HCT116 (cell line): ENCODE results near the gene SLC46A3. TPM values are rescaled to one million over a fixed set of nuclear protein-coding genes. Genes with fewer than 3 reads are reported as not detected.

Experiments
- ATAC-seq: fragments of 200-7000 bp; cut with Tn5 transposase; 2 replicates; pipeline ENCODE4 v1.9.1; 2020; ENCODE audit warnings: mild to moderate bottlenecking, moderate library complexity
- BruUV-seq: library from RNA; stranded (reverse); fragments of 400-500 nt; replicated peaks from 2 replicates; lab custom pipeline; 2021; lab: Mats Ljungman, UMichigan
- CTCF ChIA-PET: fragments of 300-600 bp; sonication (Branson Sonifier 250); formaldehyde crosslinking; loops from one replicate; lab custom pipeline; 2021; ENCODE audit warnings: antibody characterized with exemption; lab: Charles Lee
- POLR2A ChIA-PET: fragments of 300-600, 350-600 bp; sonication (Branson Sonifier 250); formaldehyde crosslinking; loops from one replicate; lab custom pipeline; 2021; ENCODE audit warnings: antibody characterized with exemption; lab: Charles Lee
- RAD21 ChIA-PET, 2 experiments: fragments of 300-600 bp; sonication (Branson Sonifier 250); formaldehyde crosslinking; loops; one replicate each; lab custom pipeline; 2023; ENCODE audit warnings: low total read pairs in 2 of 2; ENCODE audit not compliant: uncharacterized antibody in 2 of 2, unreplicated experiment in 2 of 2, low non-redundant PET in 1 of 2; lab: Charles Lee
- DNase-seq: peaks from one replicate; pipeline ENCODE4 v3.0.0-alpha.2; 2010; ENCODE audit warnings: low read depth, low spot score
- H2AFZ ChIP-seq: fragments of 200-600 bp; shearing (Covaris generic), sonication (generic); 2 replicates; pipeline ENCODE4 v1.6.1; 2017; ENCODE audit warnings: low read depth, mixed run types, mixed read lengths, antibody characterized with exemption, low read length; ENCODE audit not compliant: poor library complexity, severe bottlenecking
- H3K27ac ChIP-seq: 2 replicates; pipeline ENCODE4 v1.5.1; 2012; ENCODE audit warnings: low read depth, low read length
- H3K27me3 ChIP-seq: fragments of 200-600 bp; sonication (generic); 2 replicates; pipeline ENCODE4 v1.6.1; 2016; ENCODE audit warnings: mixed run types, low read length, mixed read lengths; ENCODE audit not compliant: insufficient read depth
- H3K36me3 ChIP-seq, 2 experiments: fragments of 200-500 bp in 1 of 2; fragments of 200-600 bp in 1 of 2; sonication (Bioruptor generic) in 1 of 2; sonication (generic) in 1 of 2; 2 replicates each; pipeline versions ENCODE4 v1.5.1 to v1.6.1; 2014 to 2016; ENCODE audit warnings: low read length in 2 of 2, inconsistent platforms in 1 of 2, mixed read lengths in 1 of 2, mixed run types in 1 of 2; ENCODE audit not compliant: insufficient read depth in 2 of 2, control insufficient read depth in 1 of 2
- H3K4me1 ChIP-seq, 2 experiments: fragments of 200-600 bp in 1 of 2; sonication (generic) in 1 of 2; 2 replicates each; pipeline versions ENCODE4 v1.5.1 to v1.6.1; 2012 to 2017; ENCODE audit warnings: low read length in 2 of 2, inconsistent platforms in 1 of 2, mild to moderate bottlenecking in 1 of 2, mixed read lengths in 1 of 2, mixed run types in 1 of 2, moderate library complexity in 1 of 2; ENCODE audit not compliant: insufficient read depth in 2 of 2, control insufficient read depth in 1 of 2
- H3K4me2 ChIP-seq: fragments of 200-600 bp; sonication (generic); 2 replicates; pipeline ENCODE4 v1.6.1; 2017; ENCODE audit warnings: mixed run types, low read length, mixed read lengths
- H3K4me3 ChIP-seq, 2 experiments: fragments of 200-600 bp in 1 of 2; sonication (generic) in 1 of 2; replicated peaks in 1 of 2; 2 replicates each; pipeline ENCODE4 v1.5.1; 2011 to 2016; ENCODE audit warnings: low read length in 2 of 2, control low read depth in 1 of 2, low read depth in 1 of 2, mild to moderate bottlenecking in 1 of 2, mixed read lengths in 1 of 2, mixed run types in 1 of 2
- H3K79me2 ChIP-seq: fragments of 200-600 bp; sonication (generic); 2 replicates; pipeline ENCODE4 v1.6.1; 2017; ENCODE audit warnings: mild to moderate bottlenecking, mixed run types, low read length, moderate library complexity, mixed read lengths; ENCODE audit not compliant: insufficient read depth
- H3K9ac ChIP-seq: fragments of 200-600 bp; sonication (generic); 2 replicates; pipeline ENCODE4 v1.6.1; 2016; ENCODE audit warnings: low read length, mixed read lengths
- H3K9me2 ChIP-seq: fragments of 200-600 bp; sonication (generic), shearing (Covaris generic); 2 replicates; pipeline ENCODE4 v1.6.1; 2017; ENCODE audit warnings: mixed run types, mild to moderate bottlenecking, moderate library complexity; ENCODE audit not compliant: insufficient read depth
- H3K9me3 ChIP-seq, 2 experiments: fragments of 200-500 bp in 1 of 2; fragments of 200-600 bp in 1 of 2; sonication (Bioruptor generic) in 1 of 2; sonication (generic) in 1 of 2; 2 replicates each; pipeline ENCODE4 v1.6.1; 2014 to 2017; ENCODE audit warnings: low read length in 2 of 2, mixed read lengths in 2 of 2, inconsistent platforms in 1 of 2, low read depth in 1 of 2, mild to moderate bottlenecking in 1 of 2, mixed run types in 1 of 2, moderate library complexity in 1 of 2; ENCODE audit not compliant: control insufficient read depth in 1 of 2, insufficient read depth in 1 of 2
- H4K20me1 ChIP-seq: fragments of 200-600 bp; sonication (generic), shearing (Covaris generic); 2 replicates; pipeline ENCODE4 v1.6.1; 2017; ENCODE audit warnings: mixed run types, mild to moderate bottlenecking, moderate library complexity; ENCODE audit not compliant: insufficient read depth
- CBX3 ChIP-seq: IDR thresholded peaks from 2 replicates; pipeline ENCODE4 v1.6.1; 2012; ENCODE audit warnings: low read depth
- CEBPB ChIP-seq: IDR thresholded peaks from 2 replicates; pipeline ENCODE4 v1.6.1; 2012; ENCODE audit warnings: low read depth
- ELF1 ChIP-seq: IDR thresholded peaks from 2 replicates; pipeline ENCODE4 v1.6.1; 2012; ENCODE audit warnings: low read depth, borderline replicate concordance
- EZH2phosphoT487 ChIP-seq: fragments of 200-600 bp; IDR thresholded peaks from 2 replicates; pipeline ENCODE4 v1.6.1; 2018; ENCODE audit warnings: antibody characterized with exemption, borderline replicate concordance
- FOSL1 ChIP-seq: IDR thresholded peaks from 2 replicates; pipeline ENCODE4 v1.6.1; 2012; ENCODE audit warnings: low read depth
- JUND ChIP-seq: IDR thresholded peaks from 2 replicates; pipeline ENCODE4 v1.6.1; 2012
- POLR2A ChIP-seq: IDR thresholded peaks from 2 replicates; pipeline ENCODE4 v1.7.0; 2011; ENCODE audit warnings: borderline replicate concordance; ENCODE audit not compliant: insufficient read depth, insufficient read length; ENCODE audit errors: extremely low read depth
- POLR2AphosphoS5 ChIP-seq: IDR thresholded peaks from 2 replicates; pipeline ENCODE4 v1.6.1; 2011; ENCODE audit warnings: mild to moderate bottlenecking, low read depth, low read length, moderate library complexity
- RAD21 ChIP-seq: IDR thresholded peaks from 2 replicates; pipeline ENCODE4 v1.6.1; 2012; ENCODE audit warnings: low read depth, mild to moderate bottlenecking
- SIN3A ChIP-seq: IDR thresholded peaks from 2 replicates; pipeline ENCODE4 v1.6.1; 2012; ENCODE audit warnings: low read depth
- SP1 ChIP-seq: IDR thresholded peaks from 2 replicates; pipeline ENCODE4 v1.6.1; 2012; ENCODE audit warnings: low read depth
- SRF ChIP-seq: IDR thresholded peaks from 2 replicates; pipeline ENCODE4 v1.6.1; 2012; ENCODE audit warnings: low read depth
- TCF7L2 ChIP-seq: IDR thresholded peaks from 2 replicates; pipeline ENCODE4 v1.7.0; 2011; ENCODE audit warnings: borderline replicate concordance, inconsistent platforms; ENCODE audit not compliant: insufficient read depth, insufficient read length; ENCODE audit errors: extremely low read depth
- YY1 ChIP-seq: IDR thresholded peaks from 2 replicates; pipeline ENCODE4 v1.6.1; 2011; ENCODE audit warnings: low read length, low read depth, moderate library complexity, mild to moderate bottlenecking; ENCODE audit not compliant: insufficient replicate concordance; ENCODE audit errors: extremely low read depth
- ZBTB33 ChIP-seq: IDR thresholded peaks from 2 replicates; pipeline ENCODE4 v1.6.1; 2011; ENCODE audit warnings: mild to moderate bottlenecking, low read length, moderate library complexity; ENCODE audit not compliant: insufficient replicate concordance; ENCODE audit errors: extremely low read depth
- ZFX ChIP-seq: fragments of 450-650 bp; IDR thresholded peaks from 2 replicates; pipeline ENCODE4 v1.6.1; 2017
- ZNF274 ChIP-seq: fragments of 200-500 bp; sonication (Bioruptor generic); IDR thresholded peaks from 2 replicates; pipeline ENCODE4 v1.6.1; 2014; ENCODE audit warnings: mild to moderate bottlenecking, low read depth, low read length, inconsistent platforms
- intact Hi-C: fragments of 100-400 bp; cut with micrococcal nuclease; formaldehyde crosslinking; loops from 2 replicates; pipeline ENCODE4 v1.10.0; 2022
- total RNA-seq: library from RNA; stranded (reverse); gene quantifications from one replicate; pipeline ENCODE4 v1.2.1, GENCODE V29; 2021; ENCODE audit not compliant: unreplicated experiment
- TF ChIP-seq, protein P1 (sequence below), 3 experiments: fragments of 200-600 bp in 1 of 3; sonication (generic) in 1 of 3; IDR thresholded peaks in 2 of 3; conservative IDR thresholded peaks in 1 of 3; 2 replicates each; pipeline ENCODE4 v1.5.1; 2012 to 2017; ENCODE audit warnings: low read depth in 2 of 3, low read length in 2 of 3, antibody characterized with exemption in 1 of 3, borderline replicate concordance in 1 of 3, control low read depth in 1 of 3, mild to moderate bottlenecking in 1 of 3, mixed read lengths in 1 of 3, mixed run types in 1 of 3, moderate library complexity in 1 of 3; ENCODE audit not compliant: insufficient read depth in 1 of 3
- TF ChIP-seq, protein P2 (sequence below): IDR thresholded peaks from 2 replicates; pipeline ENCODE4 v1.6.1; 2012
- TF ChIP-seq, protein P3 (sequence below): IDR thresholded peaks from 2 replicates; pipeline ENCODE4 v1.6.1; 2012

The SLC46A3 gene
- total RNA-seq, 1 experiment from 2014 or later, result 0.93 TPM

DNA sequence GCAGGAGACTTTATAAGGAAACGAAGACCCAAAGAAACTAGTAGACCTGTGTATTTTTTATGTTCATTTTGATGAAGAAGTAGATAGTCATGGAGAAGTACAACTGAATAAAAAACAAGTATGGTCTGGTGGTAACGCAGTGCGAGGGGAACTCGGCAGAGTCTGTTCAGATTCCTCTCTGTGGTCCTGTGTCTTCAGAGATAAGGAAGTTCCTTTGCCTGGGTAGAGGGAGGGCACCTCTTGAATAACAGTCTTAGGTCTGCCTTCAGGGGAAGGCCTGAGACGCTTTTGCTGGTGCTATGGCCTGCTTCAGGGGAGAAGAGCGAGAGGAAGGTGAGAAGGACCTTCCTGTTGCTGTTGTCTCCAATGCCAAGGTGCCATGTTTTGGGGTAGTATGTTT, 25.9 kb upstream of the SLC46A3 start:
- Histone ChIP-seq H3K9ac (no peak overlapping the region), H3K4me2 (no peak overlapping the region), H3K4me1 (no peaks in the 10 kb centered on the region), H3K9me2 (no peaks in the 10 kb centered on the region), H3K27me3 (no peaks in the 10 kb centered on the region), H3K9me3 (no peaks in the 10 kb centered on the region), H3K4me3 (no peak overlapping the region), H4K20me1 (no peaks in the 10 kb centered on the region), H3K27ac (no peak overlapping the region), H3K36me3 (no peaks in the 10 kb centered on the region), H2AFZ (no peak overlapping the region), H3K79me2 (no peaks in the 10 kb centered on the region)
- POLR2A ChIA-PET, result no interaction called here
- CTCF ChIA-PET, result no interaction called here
- RAD21 ChIA-PET, result no interaction called here
- TF ChIP-seq TCF7L2 (no peak), JUND (no peak), ZFX (no peak), EZH2phosphoT487 (no peak), POLR2AphosphoS5 (no peak), POLR2A (no peak), CEBPB (no peak), SRF (no peak), RAD21 (no peak), ELF1 (no peak), SP1 (no peak), FOSL1 (no peak), CBX3 (no peak), YY1 (no peak), ZNF274 (no peak), ZBTB33 (no peak), SIN3A (no peak)
- TF ChIP-seq, protein P1, sequence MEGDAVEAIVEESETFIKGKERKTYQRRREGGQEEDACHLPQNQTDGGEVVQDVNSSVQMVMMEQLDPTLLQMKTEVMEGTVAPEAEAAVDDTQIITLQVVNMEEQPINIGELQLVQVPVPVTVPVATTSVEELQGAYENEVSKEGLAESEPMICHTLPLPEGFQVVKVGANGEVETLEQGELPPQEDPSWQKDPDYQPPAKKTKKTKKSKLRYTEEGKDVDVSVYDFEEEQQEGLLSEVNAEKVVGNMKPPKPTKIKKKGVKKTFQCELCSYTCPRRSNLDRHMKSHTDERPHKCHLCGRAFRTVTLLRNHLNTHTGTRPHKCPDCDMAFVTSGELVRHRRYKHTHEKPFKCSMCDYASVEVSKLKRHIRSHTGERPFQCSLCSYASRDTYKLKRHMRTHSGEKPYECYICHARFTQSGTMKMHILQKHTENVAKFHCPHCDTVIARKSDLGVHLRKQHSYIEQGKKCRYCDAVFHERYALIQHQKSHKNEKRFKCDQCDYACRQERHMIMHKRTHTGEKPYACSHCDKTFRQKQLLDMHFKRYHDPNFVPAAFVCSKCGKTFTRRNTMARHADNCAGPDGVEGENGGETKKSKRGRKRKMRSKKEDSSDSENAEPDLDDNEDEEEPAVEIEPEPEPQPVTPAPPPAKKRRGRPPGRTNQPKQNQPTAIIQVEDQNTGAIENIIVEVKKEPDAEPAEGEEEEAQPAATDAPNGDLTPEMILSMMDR (IDR thresholded peaks at IDR 0.05 in 2 of 3, conservative IDR thresholded peaks at IDR 0.05 in 1 of 3; ENCODE audit: borderline replicate concordance in 1 of 3, insufficient read depth in 1 of 3, low read depth in 2 of 3, low read length in 2 of 3), result no peak
- TF ChIP-seq, protein P2, sequence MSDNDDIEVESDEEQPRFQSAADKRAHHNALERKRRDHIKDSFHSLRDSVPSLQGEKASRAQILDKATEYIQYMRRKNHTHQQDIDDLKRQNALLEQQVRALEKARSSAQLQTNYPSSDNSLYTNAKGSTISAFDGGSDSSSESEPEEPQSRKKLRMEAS, result no peak
- TF ChIP-seq, protein P3, sequence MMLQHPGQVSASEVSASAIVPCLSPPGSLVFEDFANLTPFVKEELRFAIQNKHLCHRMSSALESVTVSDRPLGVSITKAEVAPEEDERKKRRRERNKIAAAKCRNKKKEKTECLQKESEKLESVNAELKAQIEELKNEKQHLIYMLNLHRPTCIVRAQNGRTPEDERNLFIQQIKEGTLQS, result no peak
- no peak for ATAC-seq
- no TSS peak for BruUV-seq
- intact Hi-C loops, result no loop called here
- no peak for DNase-seq
